ENCODE data around the gene C1QTNF8. TPM values are rescaled to one million over a fixed set of nuclear protein-coding genes. Genes with fewer than 3 reads are reported as not detected.

Gene C1QTNF8
- total RNA-seq, 1 experiment from 2014 or later, result 0.39 TPM

GRCh38 chr16:1065469-1066128, 30.4 kb downstream of the C1QTNF8 start:
- intact Hi-C loops (cut with micrococcal nuclease; ENCODE audit: unreplicated experiment), result no loop called here
- POLR2A ChIA-PET, result no interaction called here

GRCh38 chr16:1063728-1064127, 32.3 kb downstream of the C1QTNF8 start:
- in situ Hi-C loops (cut with HindIII; ENCODE audit: low pct_unique_long_range_greater_than_20kb, low sequenced_read_pairs) (no loop called here), intact Hi-C loops (cut with micrococcal nuclease; ENCODE audit: unreplicated experiment) (no loop called here)
- BruUV-seq (replicated peaks), result no TSS peak
- CTCF ChIA-PET, result no interaction called here
- no peak for DNase-seq (ENCODE audit: low read depth, low spot score)
- POLR2A ChIA-PET, result no interaction called here
- no peak for TF ChIP-seq SIN3A (IDR thresholded peaks at IDR 0.05; ENCODE audit: borderline replicate concordance, insufficient read depth, low read depth, low read length)
- TF ChIP-seq CTCF (IDR thresholded peaks at IDR 0.05), result no peak
- no peak for TF ChIP-seq POLR2AphosphoS5 (IDR thresholded peaks at IDR 0.05; ENCODE audit: low read depth, low read length)
- TF ChIP-seq TCF7L2 (IDR thresholded peaks at IDR 0.05; ENCODE audit: low read depth, low read length), result no peak
- no peak for TF ChIP-seq REST (IDR thresholded peaks at IDR 0.05; ENCODE audit: insufficient read depth in 1 of 2, low read depth in 2 of 2, low read length in 1 of 2)
- Histone ChIP-seq H3K4me1 (ENCODE audit: control insufficient read depth, insufficient read depth, low read length) (no peaks in the 10 kb centered on the region; the same call in 1 of the 2 replicates), H3K27ac (ENCODE audit: low read length) (no peak overlapping the region), H3K4me3 (ENCODE audit: low read depth in 2 of 2, low read length in 2 of 2) (no peak overlapping the region), H3K9me3 (ENCODE audit: control insufficient read depth, insufficient read depth, low read depth, low read length) (no peaks in the 10 kb centered on the region), H3K36me3 (ENCODE audit: control insufficient read depth, insufficient read depth, low read length) (no peaks in the 10 kb centered on the region), H3K27me3 (ENCODE audit: control insufficient read depth, insufficient read depth, low read length) (no peaks in the 10 kb centered on the region)
- ATAC-seq, result no peak

More at GRCh38 chr16:1065469-1066128, 30.4 kb downstream of the C1QTNF8 start:
- ATAC-seq (no peak), DNase-seq (ENCODE audit: low read depth, low spot score) (no peak)
- Histone ChIP-seq H3K27ac (ENCODE audit: low read length) (no peak overlapping the region), H3K27me3 (ENCODE audit: control insufficient read depth, insufficient read depth, low read length) (no peaks in the 10 kb centered on the region), H3K4me3 (ENCODE audit: low read depth in 2 of 2, low read length in 2 of 2) (no peak overlapping the region), H3K4me1 (ENCODE audit: control insufficient read depth, insufficient read depth, low read length) (peaks cover 10% of the 10 kb centered on the region), H3K36me3 (ENCODE audit: control insufficient read depth, insufficient read depth, low read length) (no peaks in the 10 kb centered on the region), H3K9me3 (ENCODE audit: control insufficient read depth, insufficient read depth, low read depth, low read length) (no peaks in the 10 kb centered on the region)
- no TSS peak for BruUV-seq (replicated peaks)
- in situ Hi-C loops (cut with HindIII; ENCODE audit: low pct_unique_long_range_greater_than_20kb, low sequenced_read_pairs), result no loop called here
- no peak for TF ChIP-seq POLR2AphosphoS5 (IDR thresholded peaks at IDR 0.05; ENCODE audit: low read depth, low read length)
- CTCF ChIA-PET, result no interaction called here

- H3K27me3 ChIP-seq (ENCODE audit: control insufficient read depth, insufficient read depth, low read length), result no peaks in the 10 kb centered on the region
- intact Hi-C loops (cut with micrococcal nuclease; ENCODE audit: unreplicated experiment) (no loop called here), in situ Hi-C loops (cut with HindIII; ENCODE audit: low pct_unique_long_range_greater_than_20kb, low sequenced_read_pairs) (no loop called here)
- H3K27ac ChIP-seq (ENCODE audit: low read length), result no peak overlapping the region
- ChIA-PET CTCF (no interaction called here), POLR2A (no interaction called here)
- H3K36me3 ChIP-seq (ENCODE audit: control insufficient read depth, insufficient read depth, low read length), result no peaks in the 10 kb centered on the region
- ATAC-seq, result no peak
- H3K4me1 ChIP-seq (ENCODE audit: control insufficient read depth, insufficient read depth, low read length), result no peaks in the 10 kb centered on the region
- TF ChIP-seq POLR2AphosphoS5 (IDR thresholded peaks at IDR 0.05; ENCODE audit: low read depth, low read length), result no peak
- TF ChIP-seq TCF7L2 (IDR thresholded peaks at IDR 0.05; ENCODE audit: low read depth, low read length), result no peak
- TF ChIP-seq CTCF (IDR thresholded peaks at IDR 0.05), result no peak
- TF ChIP-seq REST (IDR thresholded peaks at IDR 0.05; ENCODE audit: insufficient read depth in 1 of 2, low read depth in 2 of 2, low read length in 1 of 2), result no peak
- no peak for TF ChIP-seq SIN3A (IDR thresholded peaks at IDR 0.05; ENCODE audit: borderline replicate concordance, insufficient read depth, low read depth, low read length)
- no peaks in the 10 kb centered on the region for H3K9me3 ChIP-seq (ENCODE audit: control insufficient read depth, insufficient read depth, low read depth, low read length)
- no peak for DNase-seq (ENCODE audit: low read depth, low spot score)
- no peak overlapping the region for H3K4me3 ChIP-seq (ENCODE audit: low read depth in 2 of 2, low read length in 2 of 2)
- no TSS peak for BruUV-seq (replicated peaks)
Observed at GRCh38 chr16:1062895-1063294, 33.1 kb downstream of the C1QTNF8 start.
